K562 (cell line): ENCODE measurements around the gene KIF3A. TPM values are rescaled to one million over a fixed set of nuclear protein-coding genes. Genes with fewer than 3 reads are reported as not detected.

Experiments
- ATAC-seq: fragments of 200-7000 bp; cut with Tn5 transposase; 3 replicates; pipeline ENCODE4 v1.9.1; 2020; ENCODE audit warnings: moderate library complexity
- BruUV-seq: library from RNA; stranded (reverse); fragments of 400-500 nt; replicated peaks from 2 replicates; lab custom pipeline; 2021; lab: Mats Ljungman, UMichigan
- CTCF ChIA-PET: fragments of 300-600 bp; formaldehyde crosslinking; extraction: SDS; loops from one replicate; lab custom pipeline; 2021; ENCODE audit warnings: low intra/inter-chr PET ratio; lab: Yijun Ruan, JAX
- POLR2A ChIA-PET: fragments of 300-600, 350-650 bp; sonication (Branson Sonifier 250); formaldehyde crosslinking; extraction: SDS; loops from one replicate; lab custom pipeline; 2021; ENCODE audit warnings: antibody characterized with exemption, inconsistent platforms; lab: Yijun Ruan, JAX
- DNase-seq, 4 experiments: peaks; one replicate each; pipeline versions ENCODE4 v3.0.0 to v3.0.0-alpha.2; 2011 to 2018; ENCODE audit warnings: low spot score in 3 of 4, mixed read lengths in 3 of 4; ENCODE audit errors: extremely low read depth in 1 of 4
- FAIRE-seq: peaks from 2 replicates; lab custom pipeline; 2011; peaks lifted over from hg19 to GRCh38; lab: Jason Lieb, UNC
- H2AFZ ChIP-seq: 2 replicates; pipeline ENCODE4 v1.6.0; 2011; ENCODE audit warnings: low read depth, low read length, control low read depth, inconsistent platforms
- H3K27ac ChIP-seq: fragments of 200-600 bp; 3 replicates; pipeline ENCODE4 v1.8.0; 2011; ENCODE audit warnings: low read depth, mild to moderate bottlenecking, control low read depth, inconsistent platforms, low read length, moderate library complexity, mixed read lengths; ENCODE audit errors: extremely low read depth
- H3K27me3 ChIP-seq, 2 experiments: fragments of 300-600 bp in 1 of 2; 2 replicates in 1 of 2; 3 replicates in 1 of 2; pipeline versions ENCODE4 v1.6.0 to v1.8.0; 2011; ENCODE audit warnings: inconsistent platforms in 2 of 2, low read length in 2 of 2, mild to moderate bottlenecking in 1 of 2, mixed read lengths in 1 of 2, moderate library complexity in 1 of 2; ENCODE audit not compliant: control insufficient read depth in 2 of 2, insufficient read depth in 2 of 2
- H3K36me3 ChIP-seq: fragments of 300-600 bp; 3 replicates; pipeline ENCODE4 v1.8.0; 2011; ENCODE audit warnings: mild to moderate bottlenecking, low read length, inconsistent platforms; ENCODE audit not compliant: control insufficient read depth, insufficient read depth
- H3K4me1 ChIP-seq, 2 experiments: fragments of 200-600 bp in 1 of 2; replicated peaks in 1 of 2; 2 replicates in 1 of 2; 3 replicates in 1 of 2; pipeline versions ENCODE4 v1.5.1 to v1.8.0; 2011; ENCODE audit warnings: inconsistent platforms in 2 of 2, low read length in 2 of 2, mild to moderate bottlenecking in 1 of 2, mixed read lengths in 1 of 2, moderate library complexity in 1 of 2; ENCODE audit not compliant: control insufficient read depth in 2 of 2, insufficient read depth in 2 of 2
- H3K4me2 ChIP-seq: 2 replicates; pipeline ENCODE4 v1.6.1; 2011; ENCODE audit warnings: low read length, control low read depth, inconsistent platforms, mixed read lengths; ENCODE audit not compliant: insufficient read depth
- H3K4me3 ChIP-seq: fragments of 200-600 bp; sonication (generic), shearing (Covaris generic); 2 replicates; pipeline ENCODE4 v1.5.1; 2016; ENCODE audit warnings: control low read depth, inconsistent platforms
- H3K79me2 ChIP-seq: fragments of 200-600 bp; 3 replicates; pipeline ENCODE4 v1.8.0; 2011; ENCODE audit warnings: low read length, inconsistent platforms; ENCODE audit not compliant: control insufficient read depth, insufficient read depth
- H3K9ac ChIP-seq, 2 experiments: 2 replicates each; pipeline versions ENCODE4 v1.6.0 to v1.6.1; 2011; ENCODE audit warnings: low read depth in 2 of 2, low read length in 2 of 2, control low read depth in 1 of 2, inconsistent platforms in 1 of 2, mild to moderate bottlenecking in 1 of 2, mixed read lengths in 1 of 2; ENCODE audit not compliant: insufficient read depth in 1 of 2
- H3K9me1 ChIP-seq: one replicate; pipeline ENCODE4 v1.6.0; 2011; ENCODE audit warnings: inconsistent platforms, mild to moderate bottlenecking, low read length, moderate library complexity; ENCODE audit not compliant: control insufficient read depth, insufficient read depth
- H3K9me3 ChIP-seq: replicated peaks from 2 replicates; pipeline ENCODE4 v1.5.1; 2011; ENCODE audit warnings: low read depth, low read length, inconsistent platforms; ENCODE audit not compliant: control insufficient read depth, insufficient read depth
- H4K20me1 ChIP-seq: replicated peaks from 2 replicates; pipeline ENCODE4 v1.6.1; 2011; ENCODE audit warnings: low read length, inconsistent platforms, mixed read lengths; ENCODE audit not compliant: control insufficient read depth, insufficient read depth
- BRD9 ChIP-seq: fragments of 450-650 bp; IDR thresholded peaks from 2 replicates; pipeline ENCODE4 v1.6.1; 2018; ENCODE audit warnings: low read depth; ENCODE audit not compliant: partially characterized antibody
- KLF1 ChIP-seq: fragments of 450-650 bp; IDR thresholded peaks from 2 replicates; pipeline ENCODE4 v1.6.1; 2016; ENCODE audit warnings: missing genetic modification characterization, missing compliant biosample characterization
- LCOR ChIP-seq: sonication (generic); formaldehyde crosslinking; IDR thresholded peaks from 2 replicates; pipeline ENCODE4 v1.8.0; 2022; ENCODE audit warnings: mild to moderate bottlenecking, missing genetic modification reagents
- MCM7 ChIP-seq, 2 experiments: fragments of 450-650 bp; IDR thresholded peaks; 2 replicates each; pipeline ENCODE4 v1.6.1; 2016 to 2018
- NFIX ChIP-seq: fragments of 250-450 bp; sonication (Bioruptor Pico); IDR thresholded peaks from 2 replicates; pipeline ENCODE4 v1.4.0; 2020; ENCODE audit warnings: low read depth, mild to moderate bottlenecking, moderate library complexity
- POLR3G ChIP-seq: IDR thresholded peaks from 2 replicates; pipeline ENCODE4 v1.6.1; 2011; ENCODE audit not compliant: insufficient read length, insufficient replicate concordance; ENCODE audit errors: extremely low read depth
- RBM39 ChIP-seq: fragments of 200-400 bp; formaldehyde crosslinking; optimal IDR thresholded peaks from 2 replicates; pipeline ENCODE3; 2018; ENCODE audit warnings: low read depth, low read length
- SNRNP70 ChIP-seq: fragments of 200-400 bp; formaldehyde crosslinking; optimal IDR thresholded peaks from 2 replicates; pipeline ENCODE3; 2017; ENCODE audit warnings: low read depth, low read length
- XRCC5 ChIP-seq: fragments of 200-400 bp; formaldehyde crosslinking; IDR thresholded peaks from 2 replicates; pipeline ENCODE4 v1.6.1; 2017; ENCODE audit warnings: low read depth, mild to moderate bottlenecking, low read length
- ZC3H8 ChIP-seq: fragments of 450-650 bp; IDR thresholded peaks from 2 replicates; pipeline ENCODE4 v1.6.1; 2017
- ZNF174 ChIP-seq: fragments of 250-450 bp; sonication (Bioruptor Pico); IDR thresholded peaks from 2 replicates; pipeline ENCODE4 v1.4.0; 2020; ENCODE audit warnings: mild to moderate bottlenecking
- WGBS: fragments of 100-300 bp; shearing (Covaris generic); methylation state at CpG from one replicate; pipeline ENCODE4 v1.1.6; 2016; ENCODE audit warnings: low coverage, mixed read lengths; ENCODE audit not compliant: insufficient coverage; ENCODE audit errors: missing lambda C conversion rate; 5-methylcytosine and 5-hydroxymethylcytosine counted together
- in situ Hi-C: fragments of 300-500 bp; cut with MboI; formaldehyde crosslinking; loops from 4 replicates; pipeline ENCODE4 v1.15.0; 2018; ENCODE audit warnings: inconsistent platforms, mixed read lengths
- intact Hi-C: fragments of 100-400 bp; cut with micrococcal nuclease; formaldehyde crosslinking; loops from 2 replicates; pipeline ENCODE4 v1.14.2; 2022
- polyA plus RNA-seq, 8 experiments: library from polyadenylated mRNA; depleted of rRNA in 4 of 8; stranded (reverse) in 5 of 8; unstranded in 3 of 8; fragments of >200 nt; fragmentation: Nextera tagmentation in 2 of 8; fragmentation: Illumina TruSeq in 1 of 8; extraction: Ambion mirVana in 2 of 8; extraction: Trizol in 1 of 8; gene quantifications; 2 replicates each; pipeline versions ENCODE4 v1.2.1 to v1.2.3, GENCODE V29; 2011 to 2014; ENCODE audit warnings: inconsistent platforms in 1 of 8, missing spikeins in 1 of 8
- total RNA-seq, 7 experiments: library from RNA; depleted of rRNA in 6 of 7; stranded (reverse); fragments of >200 nt in 6 of 7; fragmentation: Illumina TruSeq in 2 of 7; extraction: Trizol in 2 of 7; gene quantifications; 2 replicates each; pipeline versions ENCODE4 v1.2.1 to v1.2.3, GENCODE V29; 2011 to 2021; ENCODE audit warnings: low replicate concordance in 1 of 7
- TF ChIP-seq, protein P1 (sequence below): fragments of 250-450 bp; sonication (Bioruptor Pico); IDR thresholded peaks from 2 replicates; pipeline ENCODE4 v1.4.0; 2020; ENCODE audit warnings: mild to moderate bottlenecking, moderate library complexity
- TF ChIP-seq, protein P2 (sequence below): fragments of 450-650 bp; formaldehyde crosslinking; IDR thresholded peaks from 2 replicates; pipeline ENCODE4 v1.4.0; 2022; ENCODE audit warnings: mild to moderate bottlenecking, moderate library complexity
- TF ChIP-seq, protein P3 (sequence below): fragments of 250-450 bp; sonication (Bioruptor Pico); IDR thresholded peaks from 2 replicates; pipeline ENCODE4 v1.8.0; 2022; ENCODE audit warnings: inconsistent platforms

KIF3A gene
- total and polyA plus RNA-seq, 9 of the 15 experiments (the other 6 are each of a cell fraction or from before 2014, with no cell fraction given): 1.5 to 7.8 (median 6.0) TPM

DNA sequence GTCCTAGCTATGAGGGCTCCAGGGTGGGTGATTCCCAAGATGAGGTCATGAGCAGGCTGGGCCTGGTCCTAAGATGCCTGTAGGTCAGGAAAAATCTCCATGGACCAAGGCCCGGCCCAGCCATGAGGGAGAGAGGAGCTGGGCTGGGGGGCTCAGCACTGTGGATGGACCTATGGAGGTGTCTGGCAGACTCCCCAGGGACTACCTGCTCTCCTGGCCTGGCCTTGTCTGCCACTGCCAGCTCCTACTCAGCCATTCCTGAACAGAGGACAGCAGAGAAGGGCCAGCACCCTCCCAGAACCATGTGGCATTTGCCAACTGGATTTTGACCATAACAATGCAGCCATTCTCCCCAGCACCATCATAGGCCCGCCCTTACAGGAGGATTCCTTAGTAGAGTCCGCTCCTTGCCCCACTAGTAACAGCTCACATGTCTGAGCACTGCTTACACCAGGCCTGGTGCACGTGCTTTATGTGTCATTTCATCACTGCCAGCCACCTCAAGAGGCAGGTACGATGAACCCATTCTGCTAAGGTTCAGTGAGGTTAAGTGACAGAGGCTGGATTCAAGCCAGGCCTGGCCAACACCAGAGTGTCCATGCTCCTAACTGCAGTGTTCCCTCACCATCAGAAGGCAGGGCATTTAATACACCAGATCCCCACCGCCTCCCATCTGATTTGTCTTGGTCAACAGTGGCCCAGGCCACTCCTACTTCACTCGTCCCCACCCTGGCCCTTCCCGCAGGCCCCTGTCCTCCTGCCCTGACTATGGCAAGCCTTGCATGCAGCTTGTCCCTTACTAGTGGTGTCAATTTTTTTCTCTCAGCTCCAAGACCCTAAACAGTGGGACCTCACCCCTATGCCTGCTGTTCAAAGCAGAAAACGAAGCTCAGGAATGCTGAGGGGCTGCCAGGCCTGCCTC is 78.7 kb downstream of the KIF3A start:
- Histone ChIP-seq H3K9me1 (no peaks in the 10 kb centered on the region), H3K4me2 (no peak overlapping the region), H2AFZ (0 out of 2 replicates have a peak overlapping the region, but pooled peaks have one; percentile 36), H3K4me3 (no peak overlapping the region), H4K20me1 (no peaks in the 10 kb centered on the region), H3K27ac (no peak overlapping the region; the same call in 2 of the 3 replicates), H3K9me3 (no peaks in the 10 kb centered on the region), H3K36me3 (no peaks in the 10 kb centered on the region), H3K4me1 (peaks cover 29 to 45% of the 10 kb centered on the region in 2 experiments), H3K9ac (peak overlapping the region in 1 of 2 experiments; percentile 47; a peak in 2 of 4 replicates), H3K27me3 (no peaks in the 10 kb centered on the region), H3K79me2 (no peaks in the 10 kb centered on the region)
- no peak for FAIRE-seq
- in situ Hi-C loops: no loop called here
- ChIA-PET CTCF (no interaction called here), POLR2A (interaction anchor here (0.6 to 2.4 kb wide), 8 partner anchors 10 to 167 kb away, joined by 3 to 7 read pairs (median 3); no protein-coding TSS in a partner anchor)
- no TSS peak for BruUV-seq
- 40% methylated on average over 8 of the region's 9 CpGs for WGBS
- intact Hi-C loops: no loop called here
- DNase-seq: no peak
- ATAC-seq: no peak
- TF ChIP-seq ZC3H8 (no peak), KLF1 (tag) (no peak), BRD9 (no peak), ZNF174 (CRISPR knock-in tag) (no peak), XRCC5 (no peak), POLR3G (no peak), MCM7 (IDR thresholded peaks at IDR 0.05) (no peak), NFIX (no peak), SNRNP70 (no peak), LCOR (CRISPR knock-in tag) (no peak), RBM39 (no peak)
- TF ChIP-seq, protein P1, sequence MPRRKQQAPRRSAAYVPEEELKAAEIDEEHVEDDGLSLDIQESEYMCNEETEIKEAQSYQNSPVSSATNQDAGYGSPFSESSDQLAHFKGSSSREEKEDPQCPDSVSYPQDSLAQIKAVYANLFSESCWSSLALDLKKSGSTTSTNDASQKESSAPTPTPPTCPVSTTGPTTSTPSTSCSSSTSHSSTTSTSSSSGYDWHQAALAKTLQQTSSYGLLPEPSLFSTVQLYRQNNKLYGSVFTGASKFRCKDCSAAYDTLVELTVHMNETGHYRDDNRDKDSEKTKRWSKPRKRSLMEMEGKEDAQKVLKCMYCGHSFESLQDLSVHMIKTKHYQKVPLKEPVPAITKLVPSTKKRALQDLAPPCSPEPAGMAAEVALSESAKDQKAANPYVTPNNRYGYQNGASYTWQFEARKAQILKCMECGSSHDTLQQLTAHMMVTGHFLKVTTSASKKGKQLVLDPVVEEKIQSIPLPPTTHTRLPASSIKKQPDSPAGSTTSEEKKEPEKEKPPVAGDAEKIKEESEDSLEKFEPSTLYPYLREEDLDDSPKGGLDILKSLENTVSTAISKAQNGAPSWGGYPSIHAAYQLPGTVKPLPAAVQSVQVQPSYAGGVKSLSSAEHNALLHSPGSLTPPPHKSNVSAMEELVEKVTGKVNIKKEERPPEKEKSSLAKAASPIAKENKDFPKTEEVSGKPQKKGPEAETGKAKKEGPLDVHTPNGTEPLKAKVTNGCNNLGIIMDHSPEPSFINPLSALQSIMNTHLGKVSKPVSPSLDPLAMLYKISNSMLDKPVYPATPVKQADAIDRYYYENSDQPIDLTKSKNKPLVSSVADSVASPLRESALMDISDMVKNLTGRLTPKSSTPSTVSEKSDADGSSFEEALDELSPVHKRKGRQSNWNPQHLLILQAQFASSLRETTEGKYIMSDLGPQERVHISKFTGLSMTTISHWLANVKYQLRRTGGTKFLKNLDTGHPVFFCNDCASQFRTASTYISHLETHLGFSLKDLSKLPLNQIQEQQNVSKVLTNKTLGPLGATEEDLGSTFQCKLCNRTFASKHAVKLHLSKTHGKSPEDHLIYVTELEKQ (CRISPR knock-in tag): no peak
- TF ChIP-seq, protein P2, sequence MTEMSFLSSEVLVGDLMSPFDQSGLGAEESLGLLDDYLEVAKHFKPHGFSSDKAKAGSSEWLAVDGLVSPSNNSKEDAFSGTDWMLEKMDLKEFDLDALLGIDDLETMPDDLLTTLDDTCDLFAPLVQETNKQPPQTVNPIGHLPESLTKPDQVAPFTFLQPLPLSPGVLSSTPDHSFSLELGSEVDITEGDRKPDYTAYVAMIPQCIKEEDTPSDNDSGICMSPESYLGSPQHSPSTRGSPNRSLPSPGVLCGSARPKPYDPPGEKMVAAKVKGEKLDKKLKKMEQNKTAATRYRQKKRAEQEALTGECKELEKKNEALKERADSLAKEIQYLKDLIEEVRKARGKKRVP (CRISPR knock-in tag): no peak
- TF ChIP-seq, protein P3, sequence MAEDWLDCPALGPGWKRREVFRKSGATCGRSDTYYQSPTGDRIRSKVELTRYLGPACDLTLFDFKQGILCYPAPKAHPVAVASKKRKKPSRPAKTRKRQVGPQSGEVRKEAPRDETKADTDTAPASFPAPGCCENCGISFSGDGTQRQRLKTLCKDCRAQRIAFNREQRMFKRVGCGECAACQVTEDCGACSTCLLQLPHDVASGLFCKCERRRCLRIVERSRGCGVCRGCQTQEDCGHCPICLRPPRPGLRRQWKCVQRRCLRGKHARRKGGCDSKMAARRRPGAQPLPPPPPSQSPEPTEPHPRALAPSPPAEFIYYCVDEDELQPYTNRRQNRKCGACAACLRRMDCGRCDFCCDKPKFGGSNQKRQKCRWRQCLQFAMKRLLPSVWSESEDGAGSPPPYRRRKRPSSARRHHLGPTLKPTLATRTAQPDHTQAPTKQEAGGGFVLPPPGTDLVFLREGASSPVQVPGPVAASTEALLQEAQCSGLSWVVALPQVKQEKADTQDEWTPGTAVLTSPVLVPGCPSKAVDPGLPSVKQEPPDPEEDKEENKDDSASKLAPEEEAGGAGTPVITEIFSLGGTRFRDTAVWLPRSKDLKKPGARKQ (CRISPR knock-in tag): no peak
